ENCODE data around the gene TXNRD2. TPM values are rescaled to one million over a fixed set of nuclear protein-coding genes. Genes with fewer than 3 reads are reported as not detected.

TXNRD2 gene
- total RNA-seq, 4 donors from 2014 or later, result 8.0 to 11.3 (median 10.4) TPM

DNA sequence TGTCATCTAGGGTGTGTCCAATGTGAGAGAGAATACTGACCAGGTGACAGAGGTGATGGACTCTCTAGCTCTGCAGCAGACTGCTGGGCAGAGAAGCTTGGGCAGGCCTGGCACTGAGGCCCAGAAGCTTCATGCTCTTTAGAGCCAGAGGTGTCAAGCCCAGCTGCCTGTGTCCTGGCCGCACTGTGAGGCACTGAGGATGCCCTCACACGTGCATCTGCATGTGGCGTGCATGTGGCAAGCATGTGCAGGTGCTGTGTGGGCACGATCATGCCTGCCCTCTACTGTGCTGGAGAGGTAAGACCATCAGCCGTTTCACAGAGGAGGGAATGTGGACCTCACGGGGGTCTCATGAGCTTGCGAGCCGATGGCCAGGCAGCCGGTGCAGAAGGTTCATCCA is 15.8 kb upstream of the TXNRD2 start:
- intact Hi-C loops (cut with DNase I), result no loop called here
- Histone ChIP-seq H3K36me3 (no peaks in the 10 kb centered on the region), H3K27ac (no peak overlapping the region), H3K4me3 (no peak overlapping the region), H3K27me3 (no peaks in the 10 kb centered on the region), H3K4me1 (peaks cover 30 to 81% (median 48%) of the 10 kb centered on the region in 3 donors), H3K9me3 (no peaks in the 10 kb centered on the region)
- TF ChIP-seq POLR2A (IDR thresholded peaks at IDR 0.05), result no peak
- TF ChIP-seq, protein P1, sequence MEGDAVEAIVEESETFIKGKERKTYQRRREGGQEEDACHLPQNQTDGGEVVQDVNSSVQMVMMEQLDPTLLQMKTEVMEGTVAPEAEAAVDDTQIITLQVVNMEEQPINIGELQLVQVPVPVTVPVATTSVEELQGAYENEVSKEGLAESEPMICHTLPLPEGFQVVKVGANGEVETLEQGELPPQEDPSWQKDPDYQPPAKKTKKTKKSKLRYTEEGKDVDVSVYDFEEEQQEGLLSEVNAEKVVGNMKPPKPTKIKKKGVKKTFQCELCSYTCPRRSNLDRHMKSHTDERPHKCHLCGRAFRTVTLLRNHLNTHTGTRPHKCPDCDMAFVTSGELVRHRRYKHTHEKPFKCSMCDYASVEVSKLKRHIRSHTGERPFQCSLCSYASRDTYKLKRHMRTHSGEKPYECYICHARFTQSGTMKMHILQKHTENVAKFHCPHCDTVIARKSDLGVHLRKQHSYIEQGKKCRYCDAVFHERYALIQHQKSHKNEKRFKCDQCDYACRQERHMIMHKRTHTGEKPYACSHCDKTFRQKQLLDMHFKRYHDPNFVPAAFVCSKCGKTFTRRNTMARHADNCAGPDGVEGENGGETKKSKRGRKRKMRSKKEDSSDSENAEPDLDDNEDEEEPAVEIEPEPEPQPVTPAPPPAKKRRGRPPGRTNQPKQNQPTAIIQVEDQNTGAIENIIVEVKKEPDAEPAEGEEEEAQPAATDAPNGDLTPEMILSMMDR (IDR thresholded peaks at IDR 0.05), result peak in 1 of 6 experiments; percentile 17
- 77 to 89% methylated on average over 6 of the region's 9 CpGs for WGBS, 2 donors
- no peak for DNase-seq

- intact Hi-C loops (cut with DNase I), result no loop called here
- no peaks in the 10 kb centered on the region for H3K9me3 ChIP-seq
- H3K27me3 ChIP-seq, result no peaks in the 10 kb centered on the region
- H3K4me3 ChIP-seq, result no peak overlapping the region
- TF ChIP-seq POLR2A (IDR thresholded peaks at IDR 0.05), result no peak
- TF ChIP-seq, protein P1 (IDR thresholded peaks at IDR 0.05), result no peak
- peaks cover 0 to 11% (median 0%) of the 10 kb centered on the region in 3 donors for H3K36me3 ChIP-seq
- DNase-seq, result no peak
- H3K27ac ChIP-seq, result peak overlapping the region; percentile 5 to 44 (median 18)
- WGBS, 2 donors, result 0 to 36% methylated on average over 1 to 7 of the region's 19 CpGs
- H3K4me1 ChIP-seq, result peaks cover 24 to 66% (median 41%) of the 10 kb centered on the region in 3 donors
Measured at GRCh38 chr22:19955241-19956128, 13.9 kb upstream of the TXNRD2 start.

DNA sequence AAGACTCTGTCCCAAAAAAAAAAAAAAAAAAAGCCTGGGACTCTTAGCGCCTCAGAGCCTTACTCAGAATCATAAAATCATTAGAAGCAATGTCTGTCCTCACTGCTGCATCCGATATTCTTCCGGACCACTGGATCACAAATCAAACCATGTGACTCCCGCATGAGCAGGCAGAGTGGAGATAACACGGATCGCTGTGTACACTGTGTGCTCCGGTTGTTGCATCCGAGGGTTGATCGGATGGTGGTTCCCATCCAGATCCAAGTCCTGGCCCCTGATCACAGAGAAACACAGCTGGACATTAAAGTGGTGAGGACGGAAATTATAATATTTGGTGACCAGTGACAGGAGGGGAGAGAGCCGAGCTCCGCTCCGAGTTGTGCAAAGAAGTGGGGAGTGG is 9.7 kb upstream of the TXNRD2 start:
- TF ChIP-seq POLR2A (IDR thresholded peaks at IDR 0.05), result no peak
- TF ChIP-seq, protein P1 (IDR thresholded peaks at IDR 0.05), result no peak
- 90 to 94% methylated on average over 13 of the region's 13 CpGs for WGBS, 2 donors

GRCh38 chr22:19948057-19948760 is 6.6 kb upstream of the TXNRD2 start:
- peaks cover 8 to 55% (median 19%) of the 10 kb centered on the region in 3 donors for H3K4me1 ChIP-seq
- 63 to 71% methylated on average over 9 of the region's 9 CpGs for WGBS, 2 donors
- intact Hi-C loops (cut with DNase I), result no loop called here
- H3K9me3 ChIP-seq, result no peaks in the 10 kb centered on the region
- no peaks in the 10 kb centered on the region for H3K27me3 ChIP-seq
- TF ChIP-seq POLR2A (IDR thresholded peaks at IDR 0.05), result no peak
- TF ChIP-seq, protein P1 (IDR thresholded peaks at IDR 0.05), result no peak
- H3K4me3 ChIP-seq, result no peak overlapping the region
- no peak for DNase-seq
- peaks cover 0 to 15% (median 0%) of the 10 kb centered on the region in 3 donors for H3K36me3 ChIP-seq
- peak overlapping the region in 2 of 4 donors; percentile 66 to 68 for H3K27ac ChIP-seq

More for the DNA sequence above, 9.7 kb upstream of the TXNRD2 start:
- Histone ChIP-seq H3K27me3 (no peaks in the 10 kb centered on the region), H3K4me1 (peaks cover 10 to 62% (median 25%) of the 10 kb centered on the region in 3 donors), H3K27ac (no peak overlapping the region), H3K36me3 (peaks cover 0 to 15% (median 0%) of the 10 kb centered on the region in 3 donors), H3K4me3 (no peak overlapping the region), H3K9me3 (no peaks in the 10 kb centered on the region)
- intact Hi-C loops (cut with DNase I), result no loop called here
- DNase-seq, result no peak
